G401.6 (cell line): ENCODE results near the gene CNGA1.
"Not testable (repeated sequence)": the region's sequence is repeated elsewhere in the genome, so short reads cannot be mapped to it uniquely, and the experiment has no call there.

ENCODE experiments used
- FAIRE-seq: peaks from 2 replicates; lab custom pipeline; 2012; peaks lifted over from hg19 to GRCh38; lab: Jason Lieb, UNC

CNGA1 gene

DNA sequence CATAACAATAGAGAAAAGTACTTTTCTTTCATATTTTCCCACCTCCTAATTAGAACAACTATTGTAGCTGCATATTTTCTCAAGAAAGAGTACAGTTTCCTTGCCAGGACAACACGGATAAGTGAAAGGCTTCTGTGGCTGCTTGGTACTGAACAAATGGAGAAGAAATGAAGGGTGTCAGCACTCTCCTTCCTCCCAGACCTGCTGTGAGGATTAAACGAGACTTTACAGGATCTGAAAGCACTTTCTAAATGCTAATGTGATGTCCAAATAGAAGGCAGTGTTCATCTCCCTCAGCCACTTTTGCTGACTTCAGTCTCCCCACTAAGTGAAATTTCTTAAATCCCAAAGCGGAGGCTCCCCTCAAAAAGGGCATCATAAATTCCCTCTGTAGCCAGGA lies 14.0 kb upstream of the CNGA1 start:
- FAIRE-seq = no peak

DNA sequence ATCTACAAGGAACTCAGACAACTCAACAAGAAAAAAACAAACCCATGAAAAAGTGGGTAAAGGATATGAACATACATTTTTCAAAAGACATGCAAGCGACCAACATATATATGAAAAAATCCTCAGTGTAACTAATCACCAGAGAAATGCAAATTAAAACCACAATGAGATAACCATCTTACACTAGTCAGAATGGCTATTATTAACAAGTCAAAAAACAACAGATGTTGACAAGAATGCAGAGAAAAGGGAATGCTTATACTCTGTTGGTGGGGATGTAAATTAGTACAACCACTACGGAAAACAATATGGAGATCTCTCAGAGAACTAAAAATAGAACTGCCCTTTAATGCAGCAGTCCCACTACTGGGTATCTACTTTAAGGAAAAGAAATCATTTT lies 12.2 kb upstream of the CNGA1 start:
- FAIRE-seq = no peak

DNA sequence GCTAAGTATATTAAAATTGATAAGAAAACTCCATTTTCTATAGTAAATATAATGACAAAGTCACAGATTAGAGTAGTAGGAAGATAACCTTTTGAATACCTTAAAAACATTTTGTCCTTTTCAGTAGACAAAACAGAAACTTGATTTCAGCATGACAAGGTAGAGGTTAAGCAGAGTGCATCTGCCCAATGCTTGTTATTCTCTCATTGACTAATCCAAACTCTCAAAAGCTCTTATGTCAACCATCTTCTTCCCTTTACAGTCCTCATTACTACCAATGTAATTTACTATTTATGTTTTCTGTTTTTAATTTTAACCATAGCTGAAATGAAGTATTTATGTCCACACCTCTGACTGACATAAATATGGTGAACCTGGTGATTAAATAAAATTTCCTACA lies 11.2 kb upstream of the CNGA1 start:
- FAIRE-seq = no peak

DNA sequence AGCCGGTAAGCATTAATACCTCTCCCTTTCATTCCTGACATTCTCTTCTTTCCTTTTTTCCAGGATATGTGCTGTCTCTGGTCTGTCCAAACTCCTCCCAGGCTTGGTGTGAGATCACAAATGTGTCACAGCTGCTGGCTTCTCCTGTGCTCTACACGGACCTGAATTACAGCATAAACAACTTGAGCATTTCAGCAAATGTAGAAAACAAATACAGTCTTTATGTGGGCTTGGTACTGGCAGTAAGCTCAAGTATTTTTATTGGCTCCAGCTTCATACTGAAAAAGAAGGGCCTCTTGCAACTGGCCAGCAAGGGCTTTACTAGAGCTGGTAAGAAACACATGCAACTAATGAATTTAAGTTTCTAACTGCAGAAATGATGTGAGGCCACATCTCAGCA lies 8.5 kb upstream of the CNGA1 start:
- FAIRE-seq = no peak

DNA sequence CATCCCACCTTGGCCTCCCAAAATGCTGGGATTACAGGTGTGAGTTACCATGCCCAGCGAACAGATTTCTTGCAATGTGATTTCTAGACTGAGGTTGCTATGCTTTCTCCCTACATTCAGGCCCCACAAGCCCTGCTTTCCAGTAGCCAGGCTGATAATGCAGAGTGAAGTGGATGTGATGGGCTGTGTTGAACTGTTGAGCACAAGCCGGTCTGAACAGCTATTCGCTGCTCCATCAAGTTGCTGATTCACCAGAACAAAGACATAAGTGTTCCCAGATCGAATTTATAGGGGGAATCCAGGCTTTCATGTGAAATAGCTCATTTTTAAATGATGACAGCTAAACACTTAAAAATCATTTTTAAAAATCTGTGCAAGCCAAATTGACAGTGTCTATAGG lies 8.0 kb upstream of the CNGA1 start:
- no peak for FAIRE-seq

DNA sequence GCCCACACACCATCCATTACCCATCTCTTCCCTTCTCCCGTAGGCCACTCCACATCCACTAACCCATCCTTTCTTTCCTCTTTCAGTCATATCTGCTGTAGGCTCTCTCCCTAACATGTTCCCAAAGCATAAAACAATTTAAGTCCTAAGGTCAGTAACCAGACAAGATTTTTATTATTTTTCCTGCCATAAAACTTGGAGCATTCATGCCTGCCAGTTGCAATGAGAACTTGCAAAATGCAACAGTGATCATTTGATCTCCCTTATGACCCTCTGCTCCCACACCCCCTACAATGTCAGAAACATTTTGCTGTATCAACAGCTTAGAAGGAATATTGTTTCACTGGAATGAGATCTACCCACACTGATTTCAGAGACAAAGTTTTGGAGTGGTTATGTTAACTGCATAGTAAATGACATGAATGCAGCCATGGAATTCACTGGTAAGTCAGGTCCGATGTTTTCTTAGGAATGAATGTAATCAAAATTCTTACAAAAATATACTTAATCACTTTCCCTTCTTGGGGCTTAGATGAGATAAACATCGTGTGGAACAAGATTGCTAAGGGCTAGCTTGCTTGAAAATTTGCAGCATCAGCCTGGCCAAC lies 5.8 kb upstream of the CNGA1 start:
- FAIRE-seq = no peak

DNA sequence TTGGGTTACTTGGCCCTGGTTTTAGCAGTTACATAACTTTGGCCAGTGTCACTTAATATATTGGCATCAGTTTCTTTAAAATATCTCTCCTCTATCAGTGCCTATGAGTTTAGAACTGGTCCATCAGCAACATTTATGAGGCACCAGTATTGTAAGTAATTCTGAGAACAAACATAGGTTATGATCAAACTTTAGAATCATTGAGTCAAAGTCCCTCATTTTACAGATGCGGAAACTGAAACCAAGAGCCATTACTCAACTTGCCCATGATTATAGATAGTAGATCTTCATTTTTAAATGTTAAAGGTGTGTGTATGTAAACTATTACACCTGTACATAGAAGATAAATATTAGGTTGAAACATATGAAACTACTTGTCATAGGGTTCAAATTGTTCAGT lies 4.6 kb upstream of the CNGA1 start:
- FAIRE-seq = no peak

DNA sequence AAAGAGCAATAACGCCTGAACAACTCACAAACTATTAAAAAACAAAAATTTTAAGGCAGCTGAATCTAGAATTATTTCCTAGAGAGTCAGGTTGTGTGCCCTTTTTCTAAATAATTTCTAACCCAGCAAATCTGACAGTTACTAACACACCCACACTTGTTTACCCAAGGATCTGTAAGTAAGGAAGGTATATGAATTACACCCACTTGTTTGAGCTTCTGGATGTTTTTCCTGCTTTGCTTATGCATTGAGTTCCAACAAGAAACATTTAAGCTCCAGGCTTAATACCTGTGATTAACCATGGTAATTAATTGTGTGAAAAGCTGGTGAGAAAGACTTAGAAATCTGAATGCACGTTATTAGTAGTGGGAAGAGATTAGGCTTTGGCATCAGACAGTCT lies 1.6 kb upstream of the CNGA1 start:
- no peak for FAIRE-seq

DNA sequence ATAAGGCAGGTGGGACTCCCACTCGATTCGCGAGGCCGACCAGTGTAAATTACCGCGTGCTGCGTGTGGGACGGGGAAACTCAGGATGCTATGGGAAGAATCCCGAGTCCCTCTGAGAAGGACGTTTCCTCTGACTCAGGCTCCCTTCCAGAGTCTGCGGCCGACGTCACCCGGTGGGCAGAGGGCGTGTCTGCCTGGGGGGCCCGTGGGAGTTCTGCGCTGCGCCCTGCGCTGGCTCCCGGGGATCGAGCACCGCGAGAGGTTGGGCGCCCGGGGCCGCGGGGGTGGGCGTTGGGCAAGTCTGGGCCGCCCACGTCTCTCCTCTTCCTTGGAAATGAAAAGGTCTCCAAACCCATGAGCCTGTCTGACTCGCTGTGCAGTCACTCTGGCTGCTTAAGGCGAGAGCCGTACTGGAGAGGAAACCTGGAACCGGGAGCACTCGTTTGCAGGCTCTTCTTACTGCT lies 659 bp upstream of the CNGA1 start:
- no peak for FAIRE-seq

DNA sequence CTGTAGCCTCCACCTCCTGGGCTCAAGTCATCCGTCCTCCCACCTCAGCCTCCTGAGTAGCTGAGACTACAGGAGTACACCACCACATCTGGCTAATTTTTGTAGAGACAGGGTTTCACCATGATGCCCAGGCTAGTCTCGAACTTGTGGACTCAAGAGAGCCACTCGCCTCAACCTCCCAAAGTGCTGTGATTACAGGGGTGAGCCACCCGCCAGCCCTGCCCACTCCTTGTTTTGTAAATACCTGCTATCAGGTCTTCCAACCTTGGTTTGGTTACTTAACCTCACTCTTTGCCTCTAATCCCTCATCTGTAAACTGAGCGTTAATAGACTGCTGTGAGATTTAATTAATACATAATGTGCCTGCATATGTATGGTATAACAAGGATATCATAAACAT lies 803 bp downstream of the CNGA1 start:
- no peak for FAIRE-seq

DNA sequence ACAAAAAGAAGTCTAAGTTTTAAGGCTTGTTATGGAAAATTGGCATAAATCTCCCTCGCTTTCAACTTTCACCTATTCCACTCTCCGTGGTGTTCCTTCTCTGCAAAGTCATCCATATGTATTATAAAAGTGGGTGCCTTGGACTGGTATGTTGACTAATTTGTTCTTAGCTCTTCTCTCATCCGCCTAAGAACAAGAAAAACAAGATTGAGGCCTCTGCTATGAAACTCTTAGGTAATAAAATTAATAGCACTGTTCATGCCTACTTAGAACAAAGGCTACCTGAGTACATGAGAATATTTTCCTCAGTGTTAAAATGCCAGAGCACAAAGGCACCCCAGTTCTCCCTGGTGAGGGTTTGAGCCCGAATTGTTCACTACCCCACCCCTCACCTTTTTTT lies 1.3 kb downstream of the CNGA1 start:
- no peak for FAIRE-seq

DNA sequence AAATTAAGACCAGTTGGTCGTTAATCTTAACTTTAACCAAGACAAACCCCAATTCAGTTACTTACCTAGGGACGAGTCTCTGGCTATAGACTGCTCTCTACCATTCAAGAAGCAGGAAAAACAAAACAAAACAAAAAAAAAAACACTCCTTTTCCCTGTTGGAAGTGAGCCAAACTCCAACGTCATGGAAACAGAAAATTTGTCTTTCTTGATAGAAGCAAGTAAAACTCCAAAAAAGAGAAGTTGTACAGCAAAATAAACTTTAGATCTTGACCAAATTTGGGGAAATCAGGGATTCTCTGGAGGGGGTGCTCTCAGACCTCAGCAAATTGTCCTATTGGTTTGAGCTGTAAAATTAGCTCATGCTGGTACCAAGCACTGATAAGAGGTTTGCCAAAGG lies 3.7 kb downstream of the CNGA1 start:
- no peak for FAIRE-seq

DNA sequence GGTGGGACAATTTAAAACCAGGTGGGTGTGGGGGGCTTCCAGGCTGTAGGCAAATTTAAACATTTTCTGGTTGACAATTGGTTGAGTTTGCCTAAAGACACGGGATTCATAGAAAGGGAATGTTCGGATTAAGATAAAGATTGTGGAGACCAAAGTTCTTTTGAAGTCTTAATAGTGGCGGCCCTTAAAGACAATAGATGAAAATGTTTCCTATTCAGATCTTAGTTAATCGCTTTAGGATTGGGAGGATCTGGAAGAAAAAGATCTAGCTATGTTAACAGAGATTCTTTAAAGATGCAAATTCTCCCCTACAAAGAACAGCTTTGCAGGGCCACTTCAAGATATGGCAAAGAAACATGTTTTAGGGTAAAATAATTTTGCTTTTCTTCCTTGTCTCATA lies 4.8 kb downstream of the CNGA1 start:
- FAIRE-seq = no peak

DNA sequence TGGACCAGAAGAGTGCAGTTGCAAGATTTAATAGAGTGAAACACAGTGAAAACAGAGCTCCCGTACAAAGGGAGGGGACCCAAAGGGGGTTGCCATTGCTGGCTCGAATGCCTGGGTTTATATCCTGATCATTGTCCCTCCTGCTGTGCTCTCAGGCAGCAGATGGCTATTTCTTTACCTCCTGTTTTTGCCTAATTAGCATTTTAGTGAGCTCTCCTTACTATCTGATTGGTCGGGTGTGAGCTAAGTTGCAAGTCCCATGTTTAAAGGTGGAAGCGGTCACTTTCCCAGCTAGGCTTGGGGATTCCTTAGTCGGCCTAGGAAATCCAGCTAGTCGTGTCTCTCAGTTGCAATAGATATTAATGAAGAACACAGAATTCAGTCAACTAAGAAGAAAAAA lies 5.6 kb downstream of the CNGA1 start:
- not testable (repeated sequence) for FAIRE-seq

DNA sequence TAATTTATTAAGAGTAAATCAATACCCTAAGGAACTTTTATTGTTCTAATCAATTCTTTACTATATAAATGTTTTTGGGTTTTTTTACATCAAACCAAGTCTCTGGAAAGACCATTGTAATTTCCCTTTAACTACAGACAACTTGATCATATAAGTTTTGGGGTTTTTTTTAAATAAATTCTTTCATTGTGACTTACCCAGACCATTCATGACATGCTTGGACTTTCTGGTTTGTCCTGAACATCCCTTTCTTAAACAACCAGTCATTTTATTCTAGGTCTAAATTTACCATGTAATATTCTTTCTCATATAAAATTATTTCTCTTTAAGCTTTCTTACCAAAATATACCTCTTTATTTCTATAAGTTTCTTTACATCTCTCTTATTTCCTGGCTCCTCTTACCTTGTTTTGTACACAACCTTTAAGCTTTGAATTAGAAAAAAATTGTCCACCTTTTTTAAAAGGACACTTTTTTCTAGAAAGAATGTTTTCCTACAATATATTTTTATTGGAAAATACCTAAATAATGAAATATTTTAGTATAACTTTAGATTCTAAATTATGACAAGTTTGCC lies 8.4 kb downstream of the CNGA1 start:
- FAIRE-seq = peak; percentile 21

DNA sequence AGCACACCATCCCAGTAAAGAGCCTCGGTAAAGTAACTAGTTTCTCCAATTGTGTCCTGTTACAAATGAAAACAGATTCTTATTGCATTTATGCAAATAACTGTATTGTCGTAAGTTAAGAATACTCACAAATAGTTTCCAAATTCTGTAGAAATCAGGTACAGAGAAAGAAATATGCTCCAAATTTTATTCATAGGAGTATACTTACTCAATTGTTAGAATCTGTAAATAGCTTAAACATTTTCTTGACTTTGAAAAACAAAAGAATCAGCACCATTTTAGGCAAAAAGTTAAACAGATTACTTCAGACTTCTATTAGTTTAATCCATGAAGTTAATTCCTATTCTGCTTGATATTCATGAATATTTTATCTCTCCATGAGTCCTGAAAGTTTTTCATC lies 10.7 kb downstream of the CNGA1 start:
- no peak for FAIRE-seq

DNA sequence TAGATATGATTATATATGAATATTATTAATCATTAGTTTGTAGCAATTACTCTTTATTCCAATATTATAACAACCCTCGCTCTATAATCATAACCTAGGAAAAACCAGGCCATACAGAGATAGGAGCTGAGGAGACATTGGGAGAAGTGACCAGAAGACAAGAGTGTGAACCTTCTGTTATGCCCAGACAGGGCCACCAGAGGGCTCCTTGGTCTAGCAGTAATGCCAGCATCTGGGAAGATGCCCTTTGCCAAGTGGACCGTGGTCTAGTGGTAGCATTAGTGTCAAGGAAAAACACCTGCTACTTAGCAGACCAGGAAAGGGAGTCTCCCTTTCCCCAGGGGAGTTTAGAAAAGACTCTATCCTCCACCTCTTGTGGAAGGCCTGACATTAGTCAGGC lies 12.9 kb downstream of the CNGA1 start:
- not testable (repeated sequence) for FAIRE-seq

DNA sequence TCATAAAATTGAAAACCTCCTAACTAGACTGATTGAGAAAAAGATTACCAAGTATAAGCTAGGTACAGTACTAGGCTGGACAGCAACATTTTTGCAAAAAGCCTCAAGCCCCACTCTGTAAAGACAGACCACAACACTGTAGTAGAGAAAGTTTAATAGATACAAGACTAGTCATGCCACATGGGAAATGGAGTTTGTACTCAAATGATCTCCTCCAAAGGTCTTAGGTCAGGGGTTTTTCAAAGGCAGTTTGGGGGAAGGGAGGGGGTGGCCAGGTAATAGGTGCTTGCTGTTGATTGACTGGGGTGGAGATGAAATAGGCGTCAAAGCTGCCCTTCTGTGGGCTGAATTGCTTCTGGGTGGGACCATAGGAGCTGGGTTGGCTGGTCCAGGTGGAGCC lies 14.2 kb downstream of the CNGA1 start:
- FAIRE-seq = no peak

DNA sequence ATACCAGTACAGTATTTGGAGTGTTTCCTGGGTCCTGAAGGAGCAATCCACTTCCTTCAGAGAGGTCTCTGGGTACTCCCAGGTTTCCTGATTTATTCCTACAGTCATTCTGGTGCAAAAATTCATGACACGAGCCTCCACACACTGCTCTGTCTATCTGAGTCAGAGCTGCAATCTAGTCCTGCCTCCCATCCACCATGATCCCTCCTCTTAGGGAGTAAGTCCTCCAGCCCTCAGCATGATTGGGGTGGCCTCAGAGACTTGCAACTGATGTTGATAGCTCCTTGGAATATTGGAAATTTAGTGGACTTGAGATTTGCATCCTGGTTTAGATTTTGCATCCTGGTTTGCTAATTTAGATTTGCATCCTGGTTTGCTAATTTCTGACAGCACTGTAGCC lies 20.5 kb downstream of the CNGA1 start:
- FAIRE-seq = no peak

DNA sequence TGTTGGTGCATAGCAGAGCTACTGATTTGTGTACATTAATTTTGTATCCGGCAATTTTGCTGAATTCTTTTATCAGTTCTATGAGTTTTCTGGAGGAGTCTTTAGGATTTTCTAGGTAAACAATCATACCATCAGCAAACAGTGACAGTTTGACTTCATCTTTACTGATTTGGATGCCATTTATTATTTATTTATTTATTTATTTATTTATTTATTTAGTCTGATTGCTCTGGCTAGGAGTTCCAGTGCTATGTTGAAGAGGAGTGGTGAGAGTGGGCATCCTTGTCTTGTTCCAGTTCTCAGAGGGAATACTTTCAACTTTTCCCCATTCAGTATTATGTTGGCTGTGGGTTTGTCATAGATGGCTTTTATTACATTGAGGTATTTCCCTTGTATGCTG lies 24.0 kb downstream of the CNGA1 start:
- not testable (repeated sequence) for FAIRE-seq

DNA sequence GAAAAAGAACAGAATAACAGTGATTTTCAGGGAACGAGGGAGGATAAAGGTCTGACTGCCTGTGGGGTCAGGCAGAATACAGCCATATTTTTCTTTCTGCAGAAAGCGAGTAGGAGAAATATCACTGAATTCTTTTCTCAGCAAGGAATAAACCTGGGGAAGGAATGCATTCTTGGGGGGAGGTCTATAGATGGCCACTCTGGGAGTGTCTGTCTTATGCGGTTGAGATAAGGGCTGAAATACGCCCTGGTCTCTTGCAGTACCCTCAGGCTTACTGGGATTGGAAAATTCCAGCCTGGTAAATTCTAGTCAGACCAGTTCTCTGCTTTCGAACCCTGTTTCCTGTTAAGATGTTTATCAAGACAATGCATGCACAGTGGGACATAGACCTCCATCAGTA lies 26.3 kb downstream of the CNGA1 start:
- FAIRE-seq = no peak

DNA sequence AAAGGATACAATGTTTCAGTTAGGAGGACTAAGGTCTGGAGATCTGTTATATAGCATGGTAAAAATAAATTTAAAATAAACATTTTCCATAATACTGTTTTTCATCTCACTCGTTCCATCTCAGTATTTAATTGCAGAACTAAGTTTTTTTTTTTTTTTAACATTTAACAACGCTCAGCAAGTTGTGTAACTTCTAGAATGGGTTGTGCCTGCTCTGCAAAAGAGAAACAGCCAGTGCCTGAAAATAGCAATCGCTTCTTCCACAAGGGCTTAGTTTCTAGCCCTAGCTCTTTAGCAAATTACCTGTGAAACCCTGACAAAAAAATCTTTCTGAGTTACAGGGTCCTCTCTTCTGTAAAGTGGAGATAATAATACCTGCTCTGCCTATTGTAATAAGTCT lies 41.9 kb downstream of the CNGA1 start:
- no peak for FAIRE-seq

DNA sequence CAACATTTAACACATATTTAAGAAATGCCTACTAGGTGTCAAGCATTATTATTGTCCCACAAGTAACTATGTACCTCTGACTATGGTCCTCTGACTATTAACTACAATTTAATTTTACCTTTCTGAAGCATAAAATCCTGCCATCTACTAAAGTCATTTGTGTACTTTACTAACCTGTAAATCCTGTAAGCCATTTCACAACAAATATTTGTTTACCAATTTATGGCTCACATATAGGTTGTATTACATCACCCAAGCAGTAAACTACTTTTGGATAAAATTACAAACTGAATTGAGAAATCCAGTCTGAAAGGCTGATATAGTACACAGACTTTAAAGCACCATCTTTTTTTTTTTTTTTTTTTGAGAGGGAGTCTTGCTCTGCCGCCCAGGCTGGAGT lies 43.8 kb downstream of the CNGA1 start:
- no peak for FAIRE-seq

DNA sequence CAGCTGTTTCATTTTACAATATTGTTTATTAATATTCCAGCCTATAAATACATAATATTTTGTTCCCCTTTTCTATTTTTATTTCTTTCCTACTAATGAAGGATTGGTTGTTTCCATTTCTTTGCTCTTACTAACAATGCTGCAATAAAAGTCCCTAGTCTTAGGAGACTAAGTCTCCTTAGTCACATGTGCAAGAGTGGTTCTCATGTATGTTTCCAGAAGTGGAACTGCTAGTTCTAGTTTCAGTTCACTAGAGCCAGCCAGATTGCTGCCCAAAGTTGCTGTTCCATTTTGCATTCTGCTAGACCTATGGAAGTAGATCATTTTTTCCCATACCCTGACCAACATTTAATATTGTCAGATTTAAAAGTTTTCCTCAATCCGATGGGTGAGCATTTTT lies 44.3 kb downstream of the CNGA1 start:
- FAIRE-seq = no peak

DNA sequence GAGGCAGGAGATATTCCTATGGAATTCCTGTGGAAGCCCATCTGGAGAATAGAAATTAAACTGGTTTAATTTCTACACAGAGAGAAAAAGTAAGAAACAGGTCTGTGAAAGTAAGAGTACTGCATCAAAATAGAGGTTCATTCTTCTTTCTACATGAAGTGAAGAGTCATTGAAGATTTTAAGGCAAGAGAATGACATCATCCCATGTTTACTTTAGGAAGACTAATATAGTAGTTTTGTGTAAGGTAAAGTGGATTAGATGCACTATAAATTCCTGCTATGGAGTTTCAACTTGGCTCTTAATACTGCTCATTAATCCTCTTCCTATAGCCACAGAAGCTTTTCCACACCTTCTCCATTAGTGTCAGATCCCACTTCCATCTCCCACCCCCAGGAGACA lies 47.6 kb downstream of the CNGA1 start:
- FAIRE-seq = no peak
